Osteocyte (in vitro differentiated cells): Measurements from ENCODE around the gene NSUN3. TPM values are rescaled to one million over a fixed set of nuclear protein-coding genes. Genes with fewer than 3 reads are reported as not detected.

Experiments used
- DNase-seq: peaks from one replicate; pipeline ENCODE4 v3.0.0; 2021; ENCODE audit warnings: mixed read lengths; ENCODE audit not compliant: unreplicated experiment; ENCODE audit errors: extremely low spot score
- H3K27ac Mint-ChIP-seq: one replicate; pipeline ENCODE4 v1.8.0; 2021; ENCODE audit warnings: mild to moderate bottlenecking, mixed read lengths; ENCODE audit not compliant: unreplicated experiment
- H3K27me3 Mint-ChIP-seq: one replicate; pipeline ENCODE4 v1.8.0; 2021; ENCODE audit warnings: mixed read lengths; ENCODE audit not compliant: unreplicated experiment
- H3K36me3 Mint-ChIP-seq: one replicate; pipeline ENCODE4 v1.8.0; 2021; ENCODE audit warnings: mixed read lengths; ENCODE audit not compliant: unreplicated experiment
- H3K4me1 Mint-ChIP-seq: one replicate; pipeline ENCODE4 v1.8.0; 2021; ENCODE audit warnings: mixed read lengths; ENCODE audit not compliant: unreplicated experiment
- H3K4me3 Mint-ChIP-seq: one replicate; pipeline ENCODE4 v1.8.0; 2021; ENCODE audit warnings: mild to moderate bottlenecking, moderate library complexity, mixed read lengths; ENCODE audit not compliant: unreplicated experiment
- H3K9me3 Mint-ChIP-seq: one replicate; pipeline ENCODE4 v1.8.0; 2021; ENCODE audit warnings: mixed read lengths; ENCODE audit not compliant: unreplicated experiment
- CTCF ChIP-seq: fragments of 200-600 bp; sonication (generic); IDR thresholded peaks from 2 replicates; pipeline ENCODE4 v1.5.0; 2021; ENCODE audit warnings: antibody characterized with exemption, mild to moderate bottlenecking, moderate library complexity
- total RNA-seq: library from RNA; stranded (reverse); gene quantifications from 2 replicates; pipeline ENCODE4 v1.2.1, GENCODE V29; 2021

Gene NSUN3
- total RNA-seq, 1 donor from 2014 or later = 15.0 TPM

- Mint-ChIP-seq H3K27ac (no peak overlapping the region), H3K36me3 (no peaks in the 10 kb centered on the region)
Measured at GRCh38 chr3:94167796-94168195, 104.9 kb downstream of the NSUN3 start.

DNA sequence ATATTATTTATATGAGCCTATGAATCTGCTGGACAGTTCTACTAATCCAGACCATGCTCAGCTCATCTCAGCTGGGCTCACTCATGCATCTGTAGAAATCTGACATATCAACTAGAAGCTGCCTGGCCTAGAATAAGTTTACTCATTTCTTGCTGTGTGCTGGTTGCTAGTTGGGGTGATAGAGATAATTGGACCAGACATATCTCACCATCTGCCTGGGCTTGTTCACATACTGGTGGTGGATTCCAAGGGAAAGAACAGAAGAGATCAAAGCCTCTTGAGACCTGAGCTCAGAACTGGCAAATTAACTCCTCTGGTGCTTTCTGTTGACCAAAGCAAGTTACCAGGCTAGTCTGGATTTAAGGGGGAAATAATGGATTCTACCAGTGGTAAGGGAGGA lies 109.1 kb downstream of the NSUN3 start:
- H3K4me3 Mint-ChIP-seq = no peak overlapping the region
- no peak overlapping the region for H3K27ac Mint-ChIP-seq
- no peaks in the 10 kb centered on the region for H3K9me3 Mint-ChIP-seq
- no peaks in the 10 kb centered on the region for H3K36me3 Mint-ChIP-seq
- no peak for TF ChIP-seq CTCF
- peaks cover 4% of the 10 kb centered on the region for H3K4me1 Mint-ChIP-seq
- peaks cover 12% of the 10 kb centered on the region for H3K27me3 Mint-ChIP-seq
- DNase-seq = no peak

More at GRCh38 chr3:94167796-94168195, 104.9 kb downstream of the NSUN3 start:
- no peak overlapping the region for H3K4me3 Mint-ChIP-seq
- peaks cover 14% of the 10 kb centered on the region for H3K27me3 Mint-ChIP-seq
- H3K9me3 Mint-ChIP-seq = no peaks in the 10 kb centered on the region
- no peaks in the 10 kb centered on the region for H3K4me1 Mint-ChIP-seq
- no peak for DNase-seq
- TF ChIP-seq CTCF = no peak

DNA sequence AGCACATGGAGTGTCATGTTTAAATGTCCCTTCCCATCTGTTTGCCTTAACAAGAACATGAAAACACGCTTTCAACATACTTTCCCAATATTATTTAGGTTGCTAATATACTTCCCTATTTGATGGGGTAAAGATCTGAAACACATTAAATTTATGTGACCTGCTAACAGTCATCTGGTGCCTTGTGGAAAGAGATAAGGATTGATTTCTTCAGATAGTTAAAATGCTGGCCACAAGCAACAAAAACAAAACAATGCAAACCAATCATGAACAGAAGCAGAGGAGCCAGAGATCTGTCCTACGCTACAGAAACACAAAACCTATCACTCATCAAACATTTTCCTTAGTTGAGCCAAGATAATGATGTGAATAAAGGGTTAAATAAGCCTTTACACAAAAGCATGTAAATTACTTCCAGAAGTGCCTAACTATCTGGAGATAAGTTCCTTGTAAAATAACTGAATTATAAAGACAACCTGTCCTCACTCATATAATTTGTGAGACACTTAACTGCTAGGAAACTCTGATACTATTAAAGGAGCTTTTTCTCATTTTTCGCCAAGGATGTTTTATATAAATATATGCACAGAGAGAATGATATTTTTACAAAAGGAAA lies 109.9 kb downstream of the NSUN3 start:
- TF ChIP-seq CTCF = no peak
- peaks cover 8% of the 10 kb centered on the region for H3K4me1 Mint-ChIP-seq
- no peaks in the 10 kb centered on the region for H3K9me3 Mint-ChIP-seq
- DNase-seq = no peak
- peaks cover 15% of the 10 kb centered on the region for H3K27me3 Mint-ChIP-seq
- H3K27ac Mint-ChIP-seq = no peak overlapping the region
- H3K4me3 Mint-ChIP-seq = no peak overlapping the region
- H3K36me3 Mint-ChIP-seq = no peaks in the 10 kb centered on the region

GRCh38 chr3:94173673-94174434 lies 111.0 kb downstream of the NSUN3 start:
- no peak overlapping the region for H3K27ac Mint-ChIP-seq
- no peak overlapping the region for H3K4me3 Mint-ChIP-seq
- no peaks in the 10 kb centered on the region for H3K9me3 Mint-ChIP-seq
- no peaks in the 10 kb centered on the region for H3K36me3 Mint-ChIP-seq
- DNase-seq = no peak
- H3K27me3 Mint-ChIP-seq = peaks cover 15% of the 10 kb centered on the region
- TF ChIP-seq CTCF = no peak
- H3K4me1 Mint-ChIP-seq = peaks cover 9% of the 10 kb centered on the region

DNA sequence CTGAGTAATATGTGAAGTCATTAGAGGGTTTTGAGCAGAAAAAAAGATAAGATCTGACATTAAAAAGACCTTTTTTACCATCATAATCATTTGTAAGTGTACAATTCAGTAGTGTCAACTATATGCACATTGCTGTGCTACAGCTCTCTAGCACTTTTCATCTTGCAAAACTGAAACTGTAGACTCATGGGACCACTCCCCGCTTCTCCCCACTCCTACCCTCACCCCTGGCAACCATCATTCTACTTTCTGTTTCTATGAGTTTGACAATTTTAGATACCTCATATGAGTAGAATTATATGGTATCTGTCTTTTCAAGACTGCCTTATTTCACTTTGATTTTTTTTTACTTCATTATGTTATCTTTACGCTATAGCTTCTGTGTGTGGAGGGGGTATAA lies 112.8 kb downstream of the NSUN3 start:
- no peak for TF ChIP-seq CTCF
- Mint-ChIP-seq H3K27ac (no peak overlapping the region), H3K9me3 (no peaks in the 10 kb centered on the region), H3K4me1 (peaks cover 10% of the 10 kb centered on the region), H3K27me3 (peaks cover 15% of the 10 kb centered on the region), H3K4me3 (no peak overlapping the region), H3K36me3 (no peaks in the 10 kb centered on the region)
- no peak for DNase-seq
